Keratinocyte (primary cell): ENCODE measurements around the gene OSBPL1A. TPM values are rescaled to one million over a fixed set of nuclear protein-coding genes. Genes with fewer than 3 reads are reported as not detected.

Experiments used
- DNase-seq: peaks from one replicate; pipeline ENCODE4 v3.0.0-alpha.2; 2011; ENCODE audit warnings: low read depth, missing footprints, low spot score
- FAIRE-seq: peaks from 2 replicates; lab custom pipeline; 2011; peaks lifted over from hg19 to GRCh38; lab: Jason Lieb, UNC
- H2AFZ ChIP-seq: 2 replicates; pipeline ENCODE4 v1.6.0; 2012; ENCODE audit warnings: low read length, control low read depth, inconsistent platforms; ENCODE audit not compliant: control insufficient read depth
- H3K27ac ChIP-seq: 2 replicates; pipeline ENCODE4 v1.5.1; 2011; ENCODE audit warnings: low read length; ENCODE audit not compliant: control insufficient read depth, insufficient read depth
- H3K27me3 ChIP-seq: 3 replicates; pipeline ENCODE4 v1.6.0; 2011; ENCODE audit warnings: low read length; ENCODE audit not compliant: control insufficient read depth, insufficient read depth; ENCODE audit errors: extremely low read depth
- H3K36me3 ChIP-seq, 2 experiments: 2 replicates in 1 of 2; 3 replicates in 1 of 2; pipeline ENCODE4 v1.5.1; 2011; ENCODE audit warnings: low read length in 2 of 2, mild to moderate bottlenecking in 1 of 2; ENCODE audit not compliant: control insufficient read depth in 2 of 2, insufficient read depth in 2 of 2; ENCODE audit errors: extremely low read depth in 1 of 2
- H3K4me1 ChIP-seq: 3 replicates; pipeline ENCODE4 v1.5.1; 2011; ENCODE audit warnings: low read length; ENCODE audit not compliant: control insufficient read depth, insufficient read depth; ENCODE audit errors: extremely low read depth
- H3K4me2 ChIP-seq: 3 replicates; pipeline ENCODE4 v1.6.0; 2011; ENCODE audit warnings: low read depth, low read length; ENCODE audit not compliant: control insufficient read depth, insufficient read depth; ENCODE audit errors: extremely low read depth
- H3K4me3 ChIP-seq, 3 experiments: fragments of 200-600 bp in 1 of 3; sonication (generic) in 1 of 3; 2 replicates in 2 of 3; 3 replicates in 1 of 3; pipeline ENCODE4 v1.5.1; 2011 to 2016; ENCODE audit warnings: low read length in 3 of 3, mild to moderate bottlenecking in 3 of 3, control low read depth in 2 of 3, inconsistent platforms in 1 of 3, low read depth in 1 of 3, mixed read lengths in 1 of 3, mixed run types in 1 of 3, moderate library complexity in 1 of 3; ENCODE audit not compliant: control insufficient read depth in 2 of 3, insufficient read depth in 2 of 3; ENCODE audit errors: extremely low read depth in 1 of 3
- H3K79me2 ChIP-seq: 2 replicates; pipeline ENCODE4 v1.6.0; 2012; ENCODE audit warnings: low read length; ENCODE audit not compliant: control insufficient read depth, insufficient read depth
- H3K9ac ChIP-seq: 3 replicates; pipeline ENCODE4 v1.6.0; 2011; ENCODE audit warnings: low read length; ENCODE audit not compliant: control insufficient read depth, insufficient read depth; ENCODE audit errors: extremely low read depth
- H3K9me1 ChIP-seq: 3 replicates; pipeline ENCODE4 v1.6.0; 2011; ENCODE audit warnings: low read length; ENCODE audit not compliant: control insufficient read depth, insufficient read depth; ENCODE audit errors: extremely low read depth
- H3K9me3 ChIP-seq: 2 replicates; pipeline ENCODE4 v1.5.1; 2012; ENCODE audit warnings: low read depth, low read length; ENCODE audit not compliant: control insufficient read depth
- H4K20me1 ChIP-seq: 3 replicates; pipeline ENCODE4 v1.6.0; 2011; ENCODE audit warnings: low read length; ENCODE audit not compliant: control insufficient read depth, insufficient read depth; ENCODE audit errors: extremely low read depth
- EZH2 ChIP-seq: IDR thresholded peaks from one replicate; pipeline ENCODE4 v1.6.1; 2012; ENCODE audit warnings: inconsistent platforms, mild to moderate bottlenecking, low read length, moderate library complexity
- dilution Hi-C: fragments of 300-500 bp; cut with MboI; formaldehyde crosslinking; loops from one replicate; pipeline ENCODE4 v1.7.0; 2020; ENCODE audit warnings: low sequenced_read_pairs; ENCODE audit not compliant: extremely low pct_ligation_motif_present
- polyA plus RNA-seq, 5 experiments: library from polyadenylated mRNA; depleted of rRNA in 3 of 5; stranded (reverse) in 3 of 5; stranded (forward) in 1 of 5; unstranded in 1 of 5; fragments of >200 nt; gene quantifications; 1 replicate in 1 of 5; 2 replicates in 3 of 5; 3 replicates in 1 of 5; pipeline versions ENCODE4 v1.2.1 to v1.2.3, GENCODE V29; 2011 to 2012; ENCODE audit warnings: missing spikeins in 2 of 5, low read depth in 1 of 5, low replicate concordance in 1 of 5
- TF ChIP-seq, protein P1 (sequence below), 3 experiments: IDR thresholded peaks in 1 of 3; conservative IDR thresholded peaks in 1 of 3; optimal IDR thresholded peaks in 1 of 3; 2 replicates in 2 of 3; 3 replicates in 1 of 3; pipeline versions ENCODE3 to v1.5.1; 2011; ENCODE audit warnings: low read length in 3 of 3, mild to moderate bottlenecking in 3 of 3, moderate library complexity in 2 of 3, control low read depth in 1 of 3, inconsistent platforms in 1 of 3; ENCODE audit not compliant: insufficient read depth in 2 of 3; ENCODE audit errors: extremely low read depth in 1 of 3

OSBPL1A gene
- polyA plus RNA-seq, 1 donor (not counting 4 experiments of a cell fraction or from before 2014, with no cell fraction given), result 17.7 TPM

DNA sequence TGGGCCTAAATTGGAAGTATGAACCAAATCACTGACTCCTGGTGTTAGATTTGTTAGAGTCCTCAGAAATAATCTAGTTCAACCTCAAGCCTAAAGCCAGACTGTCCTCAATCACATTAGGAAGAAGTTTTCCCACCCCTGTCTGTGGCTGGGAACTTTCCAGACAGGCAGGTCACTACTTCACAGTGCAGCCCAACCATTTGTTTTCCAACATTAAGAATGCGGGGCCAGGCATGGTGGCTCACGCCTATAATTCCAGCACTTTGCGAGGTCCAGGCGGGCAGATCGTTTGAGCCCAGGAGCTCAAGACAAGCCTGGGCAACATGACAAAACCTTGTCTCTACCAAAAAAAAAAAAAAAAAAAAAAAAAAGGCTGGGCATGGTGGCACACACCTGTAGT is 5.5 kb upstream of the OSBPL1A start:
- Histone ChIP-seq H3K9me1 (no peaks in the 10 kb centered on the region), H3K9me3 (no peaks in the 10 kb centered on the region), H3K4me2 (no peak overlapping the region), H2AFZ (no peak overlapping the region), H3K27me3 (no peaks in the 10 kb centered on the region), H3K79me2 (no peaks in the 10 kb centered on the region), H4K20me1 (no peaks in the 10 kb centered on the region), H3K9ac (no peak overlapping the region), H3K36me3 (no peaks in the 10 kb centered on the region), H3K27ac (no peak overlapping the region), H3K4me3 (no peak overlapping the region), H3K4me1 (peaks cover 17% of the 10 kb centered on the region)
- TF ChIP-seq, protein P1, sequence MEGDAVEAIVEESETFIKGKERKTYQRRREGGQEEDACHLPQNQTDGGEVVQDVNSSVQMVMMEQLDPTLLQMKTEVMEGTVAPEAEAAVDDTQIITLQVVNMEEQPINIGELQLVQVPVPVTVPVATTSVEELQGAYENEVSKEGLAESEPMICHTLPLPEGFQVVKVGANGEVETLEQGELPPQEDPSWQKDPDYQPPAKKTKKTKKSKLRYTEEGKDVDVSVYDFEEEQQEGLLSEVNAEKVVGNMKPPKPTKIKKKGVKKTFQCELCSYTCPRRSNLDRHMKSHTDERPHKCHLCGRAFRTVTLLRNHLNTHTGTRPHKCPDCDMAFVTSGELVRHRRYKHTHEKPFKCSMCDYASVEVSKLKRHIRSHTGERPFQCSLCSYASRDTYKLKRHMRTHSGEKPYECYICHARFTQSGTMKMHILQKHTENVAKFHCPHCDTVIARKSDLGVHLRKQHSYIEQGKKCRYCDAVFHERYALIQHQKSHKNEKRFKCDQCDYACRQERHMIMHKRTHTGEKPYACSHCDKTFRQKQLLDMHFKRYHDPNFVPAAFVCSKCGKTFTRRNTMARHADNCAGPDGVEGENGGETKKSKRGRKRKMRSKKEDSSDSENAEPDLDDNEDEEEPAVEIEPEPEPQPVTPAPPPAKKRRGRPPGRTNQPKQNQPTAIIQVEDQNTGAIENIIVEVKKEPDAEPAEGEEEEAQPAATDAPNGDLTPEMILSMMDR (optimal IDR thresholded peaks at IDR 0.05 in 1 of 3, IDR thresholded peaks at IDR 0.05 in 1 of 3, conservative IDR thresholded peaks at IDR 0.05 in 1 of 3; ENCODE audit: extremely low read depth in 1 of 3, insufficient read depth in 2 of 3, low read length in 3 of 3), result no peak
- TF ChIP-seq EZH2, result no peak
- no peak for DNase-seq
- no peak for FAIRE-seq
- dilution Hi-C loops, result no loop called here

DNA sequence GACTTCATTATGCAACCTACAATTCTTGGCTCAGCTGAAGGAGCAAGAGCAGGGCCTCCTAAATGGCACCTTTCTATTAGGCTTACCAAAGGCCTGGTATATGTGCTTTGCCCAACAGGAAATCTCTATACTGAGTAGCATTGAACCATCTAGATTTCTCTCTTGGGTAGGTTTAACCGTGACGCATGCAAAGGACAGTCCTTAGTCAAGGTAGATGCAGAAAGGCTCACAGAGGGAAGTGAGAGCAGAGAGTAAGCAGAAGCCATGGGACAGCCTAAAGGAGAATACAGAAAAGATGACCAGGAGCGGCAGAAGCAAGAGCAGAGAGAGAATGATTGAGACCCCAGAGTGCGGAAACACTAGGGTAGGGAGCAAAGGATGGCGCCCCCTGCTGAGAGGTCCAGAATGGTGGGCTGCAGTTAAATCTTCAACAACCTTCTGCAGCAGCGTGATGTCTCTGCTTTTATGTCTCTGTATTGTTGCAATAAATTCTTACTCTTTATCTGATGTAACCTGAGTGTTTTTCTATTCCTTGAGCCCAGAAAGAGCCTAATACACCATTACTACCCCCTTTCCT is 4.7 kb upstream of the OSBPL1A start:
- dilution Hi-C loops, result no loop called here
- H3K4me2 ChIP-seq, result no peak overlapping the region

More for the DNA sequence above, 4.7 kb upstream of the OSBPL1A start:
- no peak overlapping the region for H3K27ac ChIP-seq
- no peak overlapping the region for H2AFZ ChIP-seq
- FAIRE-seq (no peak), DNase-seq (no peak)
- no peaks in the 10 kb centered on the region for H3K79me2 ChIP-seq
- H4K20me1 ChIP-seq, result no peaks in the 10 kb centered on the region
- H3K4me3 ChIP-seq, result no peak overlapping the region
- no peaks in the 10 kb centered on the region for H3K27me3 ChIP-seq
- TF ChIP-seq EZH2, result no peak
- TF ChIP-seq, protein P1 (optimal IDR thresholded peaks at IDR 0.05 in 1 of 3, IDR thresholded peaks at IDR 0.05 in 1 of 3, conservative IDR thresholded peaks at IDR 0.05 in 1 of 3; ENCODE audit: extremely low read depth in 1 of 3, insufficient read depth in 2 of 3, low read length in 3 of 3), result peak; percentile 5 to 44 (median 16)
- H3K4me1 ChIP-seq, result peaks cover 18% of the 10 kb centered on the region
- no peaks in the 10 kb centered on the region for H3K9me1 ChIP-seq
- H3K9me3 ChIP-seq, result no peaks in the 10 kb centered on the region
- no peak overlapping the region for H3K9ac ChIP-seq
- no peaks in the 10 kb centered on the region for H3K36me3 ChIP-seq
